Measurements from ENCODE around the gene FBXL3. TPM values are rescaled to one million over a fixed set of nuclear protein-coding genes. Genes with fewer than 3 reads are reported as not detected.
A peak's percentile ranks its signal among the peaks of the same experiment; 100 is the strongest.

The FBXL3 gene
- polyA plus RNA-seq, 1 donor from 2014 or later: 44.1 TPM

- H3F3A ChIP-seq (ENCODE audit: insufficient read depth, low read length, poor library complexity, severe bottlenecking): no peaks in the 10 kb centered on the region
- no peaks in the 10 kb centered on the region for H3K27me3 ChIP-seq (ENCODE audit: insufficient read depth, low read depth, low read length)
- H3K4me3 ChIP-seq (ENCODE audit: low read length): peak overlapping the region; percentile 94
- peak overlapping the region; percentile 90 for H2AFZ ChIP-seq (ENCODE audit: low read depth, low read length)
- H3K9me2 ChIP-seq (ENCODE audit: insufficient read depth, low read length): no peaks in the 10 kb centered on the region
- H3K27ac ChIP-seq (ENCODE audit: low read length): peak overlapping the region; percentile 54
- H4K20me1 ChIP-seq (ENCODE audit: insufficient read depth): no peaks in the 10 kb centered on the region
- no peaks in the 10 kb centered on the region for H3K9me3 ChIP-seq (ENCODE audit: low read length)
- peak overlapping the region; percentile 83 for H3K9ac ChIP-seq (ENCODE audit: low read length)
- H3K36me3 ChIP-seq (ENCODE audit: insufficient read depth, low read length): no peaks in the 10 kb centered on the region
- H3K79me2 ChIP-seq (replicated peaks; ENCODE audit: insufficient read depth, low read length): no peaks in the 10 kb centered on the region
- no peak for TF ChIP-seq RAD21 (conservative IDR thresholded peaks at IDR 0.05)
- no peak for TF ChIP-seq POLR2AphosphoS5 (IDR thresholded peaks at IDR 0.05)
- peak overlapping the region; percentile 49 for H3K4me2 ChIP-seq (ENCODE audit: low read length)
These were observed 35.5 kb downstream of the FBXL3 start for GRCh38 chr13:76991432-76991795.

- Histone ChIP-seq H3K79me2 (replicated peaks; ENCODE audit: insufficient read depth, low read length) (no peaks in the 10 kb centered on the region), H3K36me3 (ENCODE audit: insufficient read depth, low read length) (no peaks in the 10 kb centered on the region), H2AFZ (ENCODE audit: low read depth, low read length) (no peak overlapping the region), H3K4me3 (ENCODE audit: low read length) (no peak overlapping the region), H4K20me1 (ENCODE audit: insufficient read depth) (no peaks in the 10 kb centered on the region), H3K9ac (ENCODE audit: low read length) (no peak overlapping the region), H3K9me2 (ENCODE audit: insufficient read depth, low read length) (no peaks in the 10 kb centered on the region), H3K9me3 (ENCODE audit: low read length) (no peaks in the 10 kb centered on the region), H3K4me2 (ENCODE audit: low read length) (no peak overlapping the region), H3F3A (ENCODE audit: insufficient read depth, low read length, poor library complexity, severe bottlenecking) (no peaks in the 10 kb centered on the region), H3K27ac (ENCODE audit: low read length) (no peak overlapping the region), H3K27me3 (ENCODE audit: insufficient read depth, low read depth, low read length) (peaks cover 9% of the 10 kb centered on the region)
- no peak for TF ChIP-seq EZH2 (IDR thresholded peaks at IDR 0.05; ENCODE audit: borderline replicate concordance, insufficient read depth, low read length, poor library complexity, severe bottlenecking)
- TF ChIP-seq EP300 (conservative IDR thresholded peaks at IDR 0.05; ENCODE audit: poor library complexity, severe bottlenecking): no peak
- TF ChIP-seq SMC3 (conservative IDR thresholded peaks at IDR 0.05; ENCODE audit: poor library complexity): no peak
- no peak for TF ChIP-seq CTCF (IDR thresholded peaks at IDR 0.05; ENCODE audit: poor library complexity, severe bottlenecking)
These were observed 43.3 kb downstream of the FBXL3 start for GRCh38 chr13:76983676-76984075.

- Histone ChIP-seq H3K79me2 (replicated peaks; ENCODE audit: insufficient read depth, low read length) (no peaks in the 10 kb centered on the region), H3K27me3 (ENCODE audit: insufficient read depth, low read depth, low read length) (peaks cover 9% of the 10 kb centered on the region), H3K4me2 (ENCODE audit: low read length) (no peak overlapping the region), H3K9ac (ENCODE audit: low read length) (no peak overlapping the region), H2AFZ (ENCODE audit: low read depth, low read length) (no peak overlapping the region), H3K4me3 (ENCODE audit: low read length) (no peak overlapping the region), H3K9me2 (ENCODE audit: insufficient read depth, low read length) (no peaks in the 10 kb centered on the region), H3K9me3 (ENCODE audit: low read length) (no peaks in the 10 kb centered on the region), H3K27ac (ENCODE audit: low read length) (no peak overlapping the region), H3K36me3 (ENCODE audit: insufficient read depth, low read length) (no peaks in the 10 kb centered on the region), H4K20me1 (ENCODE audit: insufficient read depth) (no peaks in the 10 kb centered on the region), H3F3A (ENCODE audit: insufficient read depth, low read length, poor library complexity, severe bottlenecking) (no peaks in the 10 kb centered on the region)
- no peak for TF ChIP-seq EZH2 (IDR thresholded peaks at IDR 0.05; ENCODE audit: borderline replicate concordance, insufficient read depth, low read length, poor library complexity, severe bottlenecking)
- TF ChIP-seq MXI1 (conservative IDR thresholded peaks at IDR 0.05; ENCODE audit: poor library complexity, severe bottlenecking): no peak
- TF ChIP-seq POLR2AphosphoS5 (IDR thresholded peaks at IDR 0.05): no peak
- no peak for TF ChIP-seq RAD21 (conservative IDR thresholded peaks at IDR 0.05)
- no peak for TF ChIP-seq TAF1 (IDR thresholded peaks at IDR 0.05; ENCODE audit: low read depth)
- TF ChIP-seq CTCF (IDR thresholded peaks at IDR 0.05; ENCODE audit: poor library complexity, severe bottlenecking): no peak
- no peak for TF ChIP-seq SMC3 (conservative IDR thresholded peaks at IDR 0.05; ENCODE audit: poor library complexity)
- TF ChIP-seq EP300 (conservative IDR thresholded peaks at IDR 0.05; ENCODE audit: poor library complexity, severe bottlenecking): no peak
- no peak for TF ChIP-seq REST (IDR thresholded peaks at IDR 0.05; ENCODE audit: borderline replicate concordance)
These were observed 44.9 kb downstream of the FBXL3 start for GRCh38 chr13:76982061-76982460.

All from neural cell (in vitro differentiated cells).